ENCODE data around the gene SEPTIN2. TPM values are rescaled to one million over a fixed set of nuclear protein-coding genes. Genes with fewer than 3 reads are reported as not detected.
"Not testable (repeated sequence)": the region's sequence is repeated elsewhere in the genome, so short reads cannot be mapped to it uniquely, and the experiment has no call there.

The SEPTIN2 gene
- 339 and 438 TPM in 2 replicates for total RNA-seq (2014; rRNA removed; shearing (Covaris generic))

DNA sequence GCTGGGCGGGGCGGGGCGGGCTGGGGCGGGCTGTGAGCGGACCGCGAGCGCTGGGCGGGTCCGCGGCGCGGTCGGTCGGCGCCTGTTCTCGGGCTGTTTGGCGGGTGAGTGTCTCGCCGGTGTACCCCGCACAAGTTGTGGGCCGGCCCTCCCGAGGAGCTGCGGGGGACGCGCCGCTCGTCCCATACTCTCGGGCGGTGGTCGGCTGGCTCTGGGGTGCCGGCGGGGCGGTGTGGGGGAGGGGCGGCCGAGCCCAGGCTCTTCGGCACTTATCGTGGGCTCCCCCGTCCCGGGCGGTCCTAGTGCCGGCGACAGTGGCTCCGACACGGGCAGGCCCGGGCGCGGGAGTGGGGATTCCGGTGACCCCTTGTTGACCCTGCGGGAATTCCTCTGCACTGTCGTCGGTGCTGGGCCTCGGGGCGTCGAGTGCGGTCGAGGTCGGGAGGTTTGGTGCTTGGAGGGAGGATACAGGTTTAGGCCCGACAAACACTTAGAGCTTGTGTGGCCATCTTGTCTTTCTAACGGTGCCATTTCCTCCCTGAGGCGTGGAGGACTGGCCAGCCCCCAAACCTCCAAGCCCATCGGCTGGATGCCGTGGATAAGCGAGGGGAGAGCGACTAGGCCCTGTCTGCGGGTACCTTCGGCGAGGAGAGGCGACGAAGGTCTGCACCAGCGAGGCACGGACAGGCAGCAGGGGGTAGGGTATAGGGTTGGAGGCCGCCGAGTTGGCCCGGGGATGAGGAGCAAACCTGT, at the start of gene SEPTIN2:
TSS of gene SEPTIN2 (plus strand) at position 47 of the 753 bp plus-strand sequence. CDS start 8,308 bp downstream, outside the sequence.
- in situ Hi-C loops (cut with HindIII; ENCODE audit: low sequenced_read_pairs) = no loop called here
- DNase-seq (ENCODE audit: low spot score) = peak; percentile 67

DNA sequence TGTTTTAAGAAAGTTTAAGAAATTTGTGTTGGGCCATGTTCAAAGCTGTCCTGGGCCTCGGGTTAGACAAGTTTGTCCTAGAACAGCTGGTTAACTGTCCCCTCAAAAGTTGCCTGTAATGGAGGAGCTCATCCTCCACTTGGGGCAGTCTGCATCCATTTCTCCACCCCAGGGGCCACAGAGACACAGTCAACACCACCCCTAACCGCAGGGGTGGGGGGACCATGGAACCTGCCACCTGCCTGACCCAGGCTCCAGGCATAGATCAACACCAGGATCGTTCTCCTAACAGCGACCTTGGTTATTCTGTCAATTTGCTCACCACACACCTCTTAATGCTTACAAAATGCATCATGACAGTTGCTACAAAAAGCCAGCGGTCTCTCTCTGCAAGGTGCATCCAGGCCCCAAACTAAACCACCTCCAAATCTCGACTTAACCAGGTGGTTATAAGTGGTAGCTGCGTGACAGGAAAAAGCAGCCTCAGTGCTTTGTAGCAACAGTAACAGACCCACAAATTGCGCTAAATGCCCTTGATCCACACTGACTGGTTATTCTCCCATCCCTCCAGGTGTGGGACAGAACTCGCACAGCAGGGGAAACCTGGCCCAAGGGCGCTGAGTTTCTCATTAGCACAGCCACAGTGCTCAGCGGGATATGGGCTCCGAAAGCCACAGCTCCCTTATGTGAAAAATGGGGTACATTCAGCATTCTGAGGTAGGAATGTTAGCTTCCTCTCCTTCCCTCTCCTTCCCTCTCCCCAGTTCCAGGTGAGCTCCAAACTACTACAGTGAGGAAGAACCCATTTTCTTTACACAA, 48.3 kb upstream of the SEPTIN2 start:
- DNase-seq (ENCODE audit: low spot score) = no peak
- in situ Hi-C loops (cut with HindIII; ENCODE audit: low sequenced_read_pairs) = no loop called here

DNA sequence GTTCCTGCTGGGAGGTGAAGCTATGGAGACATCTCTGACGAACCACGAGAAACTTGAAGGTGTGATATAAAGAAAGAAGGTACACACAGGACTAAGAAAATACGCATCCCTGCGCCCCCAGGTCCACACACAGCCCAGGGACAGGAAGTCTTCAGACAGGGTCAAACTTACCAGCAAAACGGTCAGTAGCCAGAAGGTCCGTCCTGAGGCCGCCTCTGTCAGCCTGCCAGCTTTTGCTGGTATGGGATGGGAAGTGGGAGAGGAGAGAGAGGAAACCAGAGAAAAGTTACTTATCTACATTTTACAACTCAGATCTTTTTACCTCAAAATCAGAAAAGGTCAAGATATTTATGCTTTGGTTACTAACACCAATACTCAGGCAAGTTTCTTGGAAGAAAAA, 47.4 kb upstream of the SEPTIN2 start:
- in situ Hi-C loops (cut with HindIII; ENCODE audit: low sequenced_read_pairs) = no loop called here
- DNase-seq (ENCODE audit: low spot score) = no peak

DNA sequence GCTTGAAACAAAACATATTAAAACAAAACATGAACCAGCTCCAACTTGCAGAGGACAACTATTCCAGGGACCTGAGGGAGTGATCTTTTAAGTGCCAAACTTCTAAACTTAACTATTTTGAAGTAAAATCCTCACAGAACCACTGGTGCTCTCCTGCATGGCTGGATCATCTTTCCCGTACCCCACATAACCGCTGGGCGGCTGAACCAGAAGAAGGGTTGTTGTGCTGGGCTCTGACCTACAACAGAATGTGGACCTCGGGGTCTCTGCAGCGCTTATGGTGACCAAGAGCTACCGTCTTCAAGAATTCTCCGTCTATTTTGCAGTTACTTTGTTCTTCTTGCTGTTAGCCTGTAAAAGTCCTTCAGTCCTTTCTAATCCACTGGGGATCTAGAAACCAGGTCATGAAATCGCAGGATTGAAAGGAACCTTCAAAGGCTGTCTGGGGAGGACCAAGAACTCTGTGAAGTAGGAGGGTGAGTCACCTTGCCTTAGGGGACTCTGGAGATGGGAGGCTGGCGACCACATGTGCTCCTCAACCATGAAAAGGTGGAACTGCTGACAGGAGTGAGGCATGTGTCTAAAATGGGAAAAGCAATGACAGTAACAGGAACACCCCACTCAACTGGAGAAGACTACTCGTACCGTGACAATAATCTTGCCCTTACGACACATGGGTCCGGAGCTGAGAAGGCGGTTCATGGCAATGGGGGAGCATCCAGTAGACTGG, 46.8 kb upstream of the SEPTIN2 start:
- in situ Hi-C loops (cut with HindIII; ENCODE audit: low sequenced_read_pairs) = no loop called here
- DNase-seq (ENCODE audit: low spot score) = no peak

DNA sequence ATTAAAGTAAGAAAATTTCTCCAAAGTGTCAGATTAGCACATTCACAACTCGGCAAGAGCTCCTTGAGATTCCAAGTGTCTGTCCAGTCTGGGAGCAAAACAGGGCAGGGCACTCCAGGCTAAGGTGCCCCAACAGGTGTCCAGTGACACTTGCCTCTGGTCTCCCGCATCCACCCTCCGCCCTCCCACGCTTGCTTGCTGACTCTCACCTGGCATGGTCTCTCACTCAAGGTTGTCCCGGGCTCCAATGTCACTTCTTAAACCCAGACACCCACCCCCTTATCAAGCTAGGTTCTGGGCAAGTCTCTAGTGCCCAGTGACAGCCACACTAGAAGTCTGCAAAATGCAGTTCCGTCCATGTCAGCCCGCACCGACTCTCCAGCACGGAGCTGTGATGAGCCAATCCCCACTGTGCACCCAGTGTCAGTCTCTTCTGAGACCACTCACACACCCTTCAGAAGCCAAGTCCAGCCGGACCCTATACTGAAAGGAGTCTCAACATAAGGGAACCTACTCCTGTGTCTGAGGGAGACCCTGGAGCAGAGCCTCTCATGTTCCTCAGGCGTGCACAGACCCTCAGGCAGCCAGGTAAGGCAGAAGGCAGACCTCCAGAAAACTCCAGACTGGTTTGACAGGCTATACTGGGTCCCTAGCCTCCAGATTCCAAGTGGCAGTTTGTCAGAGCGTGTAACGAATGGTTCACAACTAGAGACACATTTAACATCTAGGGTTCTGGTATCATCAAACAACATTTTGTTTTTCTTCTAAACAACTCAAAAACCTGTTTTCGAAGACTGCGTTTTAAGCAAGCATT, 45.8 kb upstream of the SEPTIN2 start:
- DNase-seq (ENCODE audit: low spot score) = no peak
- in situ Hi-C loops (cut with HindIII; ENCODE audit: low sequenced_read_pairs) = no loop called here

DNA sequence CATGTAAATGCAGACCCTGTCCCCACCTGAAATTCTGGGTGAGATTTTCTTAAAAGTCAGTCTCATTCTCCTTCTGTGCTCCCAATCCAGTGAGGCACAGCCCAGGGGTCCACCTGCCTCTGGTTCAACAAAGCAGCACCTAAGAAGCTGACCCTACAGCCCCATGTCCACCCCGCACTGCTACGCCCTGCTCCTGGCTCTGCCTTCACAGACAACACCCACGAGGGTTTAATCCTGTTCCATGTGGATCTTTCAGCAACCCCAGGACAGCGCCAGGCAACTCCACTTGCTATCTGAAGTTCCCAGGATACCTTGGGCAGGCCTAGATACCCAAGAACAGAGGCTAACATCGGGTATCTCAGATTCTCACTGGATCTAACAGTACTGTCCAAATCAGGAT, 45.2 kb upstream of the SEPTIN2 start:
- DNase-seq (ENCODE audit: low spot score) = no peak
- in situ Hi-C loops (cut with HindIII; ENCODE audit: low sequenced_read_pairs) = no loop called here

DNA sequence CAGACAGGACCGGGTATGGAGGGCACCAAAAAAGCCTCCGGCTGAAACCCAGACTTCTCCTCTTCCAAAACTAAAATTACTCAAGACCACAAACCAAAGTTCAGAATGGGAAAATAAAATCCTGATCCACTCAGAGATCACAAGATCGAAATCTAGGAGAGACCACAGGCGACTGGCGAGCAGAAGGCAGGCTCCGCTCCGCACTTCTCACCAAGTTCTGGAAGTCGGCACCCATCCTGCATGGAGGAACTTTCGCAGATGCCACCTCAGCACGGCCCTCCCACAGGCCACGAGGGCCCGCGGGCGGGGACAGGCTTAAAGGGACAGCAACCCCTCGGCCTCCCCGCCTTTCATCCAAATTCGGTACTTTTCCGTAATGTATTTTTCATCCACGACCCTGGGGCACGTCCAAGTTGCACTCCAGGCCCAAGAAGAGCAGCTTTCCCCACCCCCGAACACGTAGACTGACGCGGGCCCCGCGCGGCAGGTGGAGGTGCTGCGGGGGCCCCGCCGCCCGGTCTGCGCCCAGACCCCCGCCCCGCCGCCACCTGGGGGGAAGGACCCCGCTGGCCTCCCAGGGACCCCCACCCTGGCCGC, 43.9 kb upstream of the SEPTIN2 start:
- peak; percentile 75 for DNase-seq (ENCODE audit: low spot score)
- in situ Hi-C loops (cut with HindIII; ENCODE audit: low sequenced_read_pairs) = no loop called here

DNA sequence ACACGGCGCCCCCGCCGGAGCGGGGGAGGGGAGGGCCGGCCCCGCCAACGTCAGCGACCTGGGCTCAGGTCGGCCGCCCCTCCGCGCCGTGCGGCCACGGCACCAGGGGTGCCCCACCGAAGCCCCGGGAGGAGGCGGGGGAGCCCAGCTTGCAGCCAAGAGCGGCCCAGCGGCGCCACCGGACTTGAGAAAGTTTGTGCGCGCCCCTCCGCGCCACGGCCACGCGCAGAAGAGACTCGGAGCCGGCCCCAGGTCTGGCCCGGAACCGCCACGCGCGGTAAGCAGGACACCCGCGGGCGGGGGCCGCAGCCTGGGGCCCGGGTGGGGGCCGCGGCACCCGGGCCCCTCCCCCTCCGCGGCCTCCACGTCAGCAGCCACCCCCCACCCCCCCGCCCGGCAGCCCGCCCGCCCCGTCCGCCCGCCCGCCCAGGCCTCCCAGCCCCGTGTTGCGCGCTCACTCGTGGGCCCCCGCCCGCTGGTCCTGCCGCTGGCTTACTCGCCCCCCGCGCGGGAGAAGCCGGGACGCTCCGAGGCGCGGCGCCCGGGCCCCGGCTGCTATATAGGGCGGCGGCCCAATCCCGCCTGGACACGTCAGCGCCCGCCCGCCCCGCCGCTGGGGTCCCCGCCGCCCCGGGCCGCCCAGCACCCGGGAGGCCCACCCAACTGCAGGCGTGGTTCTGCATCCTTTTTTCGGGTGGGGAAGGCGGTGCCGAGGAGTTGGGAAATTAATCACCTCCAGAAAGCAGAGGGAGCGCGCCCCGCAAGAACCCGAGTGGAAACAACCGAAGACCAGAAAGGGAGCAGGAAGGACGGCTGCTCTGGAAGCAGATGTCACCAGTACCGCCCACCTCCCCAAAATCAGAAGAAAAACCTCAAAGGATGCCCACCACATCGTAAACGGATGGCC, 43.2 kb upstream of the SEPTIN2 start:
- in situ Hi-C loops (cut with HindIII; ENCODE audit: low sequenced_read_pairs) = no loop called here
- DNase-seq (ENCODE audit: low spot score) = peak; percentile 25

DNA sequence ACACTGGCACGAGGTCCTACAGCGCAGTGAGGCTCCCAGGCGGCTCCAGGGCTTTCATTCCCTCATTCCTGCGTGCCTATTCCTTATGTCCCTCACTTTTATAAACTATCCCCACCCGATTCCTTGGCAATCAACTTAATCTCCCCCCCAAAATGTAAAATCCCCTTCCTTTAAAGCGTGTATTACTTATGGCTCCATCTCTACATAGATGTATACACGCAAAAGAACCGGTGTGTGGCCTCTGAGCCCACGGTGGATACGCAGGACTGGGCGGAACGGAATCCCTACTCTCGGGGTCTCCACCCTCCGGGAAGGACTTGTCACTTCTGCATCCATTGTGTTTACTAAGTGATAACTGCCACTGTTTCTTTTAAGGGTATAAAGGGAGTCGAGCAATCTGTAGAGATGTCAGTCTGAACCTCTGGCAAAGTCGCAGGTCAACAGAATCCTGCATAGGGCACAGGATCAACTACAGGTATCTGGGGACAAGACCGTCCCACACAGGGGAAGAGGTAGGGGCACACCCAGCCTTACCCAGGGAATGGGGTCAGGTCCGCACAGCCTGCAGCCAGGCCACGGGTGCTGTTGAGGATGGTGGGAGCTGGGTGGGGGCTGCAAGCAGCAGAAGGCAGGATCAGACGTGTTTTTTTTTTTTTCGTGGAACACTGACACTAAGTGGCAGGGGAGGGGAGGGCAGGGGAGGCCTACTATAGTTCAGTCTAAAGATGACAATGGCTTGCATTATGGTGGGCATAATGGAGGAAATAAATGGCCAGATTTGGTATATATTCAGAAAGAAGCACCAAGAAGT, 42.3 kb upstream of the SEPTIN2 start:
- in situ Hi-C loops (cut with HindIII; ENCODE audit: low sequenced_read_pairs) = no loop called here
- DNase-seq (ENCODE audit: low spot score) = no peak

DNA sequence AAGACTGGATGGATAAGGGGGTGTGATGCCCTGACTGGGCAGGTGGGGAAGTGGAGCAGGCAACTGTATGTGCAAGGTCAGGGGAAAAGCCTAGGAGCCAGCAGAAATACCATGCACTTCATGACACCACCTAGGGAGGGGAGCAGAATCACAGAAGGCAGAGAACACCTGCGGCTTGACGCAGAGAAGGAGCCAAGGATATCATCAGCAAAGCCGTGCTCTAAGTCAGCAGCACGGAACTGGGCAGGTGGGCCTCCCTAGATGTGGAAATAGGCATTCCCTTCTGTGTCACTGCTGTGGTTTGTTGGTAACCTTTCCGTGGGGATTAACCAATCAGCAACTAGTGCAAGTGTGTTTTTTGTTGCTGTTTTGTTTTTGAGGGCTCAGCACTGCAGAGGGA, 41.6 kb upstream of the SEPTIN2 start:
- peak; percentile 41 for DNase-seq (ENCODE audit: low spot score)
- in situ Hi-C loops (cut with HindIII; ENCODE audit: low sequenced_read_pairs) = no loop called here

DNA sequence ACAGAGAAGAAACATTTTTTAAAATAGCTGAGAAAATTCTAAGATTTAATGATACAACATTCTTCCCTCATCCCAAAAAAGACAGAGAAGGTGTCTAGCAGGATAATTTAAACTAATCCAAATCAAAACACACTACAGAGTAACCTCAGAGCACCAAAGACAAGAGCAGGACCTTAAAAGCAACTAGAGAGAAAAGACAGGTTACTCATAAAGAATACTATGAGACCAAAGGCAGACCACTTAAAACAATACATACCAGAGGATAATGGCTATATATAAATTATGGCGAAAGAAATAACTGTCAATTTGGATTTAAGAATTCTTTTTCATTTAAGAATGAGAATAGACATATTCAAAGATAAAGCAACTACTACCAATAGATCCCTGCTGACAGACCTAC, 40.2 kb upstream of the SEPTIN2 start:
- no peak for DNase-seq (ENCODE audit: low spot score)
- in situ Hi-C loops (cut with HindIII; ENCODE audit: low sequenced_read_pairs) = no loop called here

DNA sequence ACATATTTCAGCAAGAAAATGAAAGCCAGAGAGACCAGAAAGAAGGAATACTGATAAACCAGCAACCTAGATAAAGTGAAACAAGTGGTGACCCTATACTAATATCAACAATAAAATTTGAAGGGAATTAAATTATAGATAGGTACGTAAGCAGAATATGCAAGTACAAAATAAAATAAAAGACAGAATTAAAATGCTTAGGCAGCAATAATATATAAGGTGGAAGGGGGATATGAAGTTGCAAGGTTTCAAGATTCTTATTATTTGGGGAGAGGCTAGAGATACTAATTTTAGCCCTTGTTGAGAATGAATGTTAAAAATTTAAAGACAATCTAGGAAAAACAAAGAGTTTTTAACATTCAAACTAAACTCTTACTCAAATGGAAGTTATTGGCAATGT, 39.8 kb upstream of the SEPTIN2 start:
- in situ Hi-C loops (cut with HindIII; ENCODE audit: low sequenced_read_pairs) = no loop called here
- DNase-seq (ENCODE audit: low spot score) = no peak

DNA sequence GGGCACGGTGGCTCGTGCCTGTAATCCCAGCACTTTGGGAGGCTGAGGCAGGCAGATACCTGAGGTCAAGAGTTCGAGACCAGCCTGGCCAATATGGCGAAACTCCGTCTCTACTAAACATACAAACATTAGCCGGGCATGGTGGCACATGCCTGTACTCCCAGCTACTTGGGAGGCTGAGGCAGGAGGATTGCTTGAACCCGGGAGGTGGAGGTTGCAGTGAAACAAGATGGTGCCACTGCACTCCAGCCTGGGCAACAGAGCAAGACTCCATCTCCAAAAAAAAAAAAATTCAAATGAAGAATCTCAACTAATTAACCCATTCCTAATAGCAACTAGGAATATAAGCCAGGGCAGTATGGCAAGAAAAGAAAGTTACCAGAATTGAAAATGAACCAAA, 37.4 kb upstream of the SEPTIN2 start:
- DNase-seq (ENCODE audit: low spot score); in situ Hi-C loops (cut with HindIII; ENCODE audit: low sequenced_read_pairs): not testable (repeated sequence)

DNA sequence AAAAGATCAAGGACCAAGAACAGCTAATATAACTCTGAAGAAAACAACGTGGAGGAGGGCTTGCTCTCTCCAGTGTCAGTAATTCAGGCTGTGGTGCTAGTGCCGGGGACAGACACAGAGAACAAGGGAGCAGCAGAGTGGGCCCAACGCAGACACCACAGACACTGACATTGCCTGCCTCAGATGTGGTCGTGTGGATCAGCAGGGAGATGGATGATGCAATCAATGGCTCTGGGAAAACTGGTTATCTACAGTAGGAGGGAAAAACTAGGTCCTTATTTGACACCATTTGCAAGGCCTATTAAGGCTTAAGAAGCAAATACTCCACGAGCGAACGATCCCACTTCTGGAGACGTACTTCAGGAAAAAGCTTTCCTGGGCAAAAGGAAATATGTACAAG, 36.3 kb upstream of the SEPTIN2 start:
- in situ Hi-C loops (cut with HindIII; ENCODE audit: low sequenced_read_pairs) = no loop called here
- no peak for DNase-seq (ENCODE audit: low spot score)

DNA sequence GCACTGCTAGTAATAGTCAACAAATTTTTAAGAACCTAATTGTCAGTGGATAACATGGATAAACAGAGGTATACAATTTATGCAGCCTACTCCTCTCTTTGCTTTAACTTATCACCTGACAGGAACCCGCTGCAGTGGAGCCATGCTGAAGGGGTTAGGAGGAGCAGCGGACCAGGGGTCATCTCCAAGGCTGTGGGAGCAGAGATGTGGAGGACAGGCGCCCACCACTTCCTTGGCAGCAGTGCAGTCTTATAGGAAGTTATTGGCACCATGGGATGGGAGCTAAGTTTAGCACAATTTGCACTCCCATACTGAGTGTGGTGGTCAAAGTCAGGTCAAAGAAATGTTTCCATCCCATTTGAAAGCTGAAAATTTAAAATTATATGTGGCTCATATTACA, 35.9 kb upstream of the SEPTIN2 start:
- in situ Hi-C loops (cut with HindIII; ENCODE audit: low sequenced_read_pairs) = no loop called here
- DNase-seq (ENCODE audit: low spot score) = no peak

DNA sequence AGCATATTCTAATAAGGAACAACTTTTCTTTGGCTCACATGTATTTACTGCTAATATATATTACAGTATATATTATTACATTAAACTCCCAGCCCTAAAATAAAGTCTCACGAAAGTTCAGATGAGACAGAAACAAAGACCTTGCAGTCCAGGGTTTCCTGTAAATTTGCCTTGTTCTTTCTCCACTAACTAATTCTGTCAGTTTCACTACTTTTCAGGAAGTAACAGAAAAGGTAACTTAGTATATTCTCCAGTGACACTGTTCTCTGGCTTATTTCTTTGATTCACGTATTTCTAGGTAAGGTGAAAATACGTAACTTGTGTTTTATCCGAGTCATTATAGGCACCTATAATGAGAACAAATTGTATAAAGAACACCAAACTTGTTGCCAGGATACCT, 35.4 kb upstream of the SEPTIN2 start:
- no peak for DNase-seq (ENCODE audit: low spot score)
- in situ Hi-C loops (cut with HindIII; ENCODE audit: low sequenced_read_pairs) = no loop called here

DNA sequence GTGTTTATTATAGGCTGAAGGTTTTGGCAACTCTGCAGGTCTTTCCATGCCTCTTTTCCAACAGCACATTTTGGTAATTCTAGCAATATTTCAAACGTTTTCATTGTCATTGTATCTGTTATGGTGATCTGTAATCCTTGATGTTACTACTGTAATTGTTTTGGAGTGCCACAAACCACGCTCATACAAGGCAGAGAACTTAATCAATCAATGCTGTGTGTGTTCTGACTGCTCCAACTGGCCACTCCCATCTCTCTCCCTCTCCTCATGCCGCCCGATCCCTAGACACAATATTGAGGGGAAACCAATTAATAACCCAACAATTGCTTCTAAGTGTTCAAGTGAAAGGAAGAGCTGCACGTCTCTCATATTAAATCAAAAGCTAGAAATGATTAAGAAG, 33.2 kb upstream of the SEPTIN2 start:
- in situ Hi-C loops (cut with HindIII; ENCODE audit: low sequenced_read_pairs) = no loop called here
- DNase-seq (ENCODE audit: low spot score) = no peak
